A549 (cell line): Measurements from ENCODE around the gene ZNF276. TPM values are rescaled to one million over a fixed set of nuclear protein-coding genes. Genes with fewer than 3 reads are reported as not detected.

ENCODE experiments used
- ATAC-seq, 2 experiments: fragments of 200-7000 bp in 1 of 2; fragments of >200 bp in 1 of 2; cut with Nextera tagmentation in 1 of 2; cut with Tn5 transposase in 1 of 2; 3 replicates each; pipeline versions ENCODE4 v1.8.0 to v1.9.1; 2018 to 2020; ENCODE audit warnings: mild to moderate bottlenecking in 1 of 2, moderate library complexity in 1 of 2
- CTCF ChIA-PET: fragments of 300-600 bp; sonication (Branson Sonifier 250); formaldehyde crosslinking; extraction: SDS; loops from one replicate; lab custom pipeline; 2021; ENCODE audit warnings: antibody characterized with exemption, inconsistent platforms; lab: Yijun Ruan, JAX
- POLR2A ChIA-PET: fragments of 350-600 bp; formaldehyde crosslinking; extraction: SDS; loops from one replicate; lab custom pipeline; 2021; ENCODE audit warnings: antibody characterized with exemption, inconsistent platforms; lab: Yijun Ruan, JAX
- DNase-seq, 2 experiments: peaks; one replicate each; pipeline versions ENCODE4 v3.0.0 to v3.0.0-alpha.2; 2011 to 2016; ENCODE audit warnings: low read depth in 1 of 2, low spot score in 1 of 2
- FAIRE-seq: peaks from 2 replicates; lab custom pipeline; 2011; peaks lifted over from hg19 to GRCh38; lab: Jason Lieb, UNC
- H3K27ac ChIP-seq, 2 experiments: fragments of >200 bp; sonication (Bioruptor Twin); formaldehyde crosslinking; 3 replicates each; pipeline ENCODE4 v1.5.1; 2016 to 2017
- H3K4me1 ChIP-seq: fragments of >200 bp; sonication (Bioruptor Twin); formaldehyde crosslinking; 3 replicates; pipeline ENCODE4 v1.6.1; 2016
- H3K4me2 ChIP-seq: fragments of >200 bp; sonication (Bioruptor Twin); formaldehyde crosslinking; 3 replicates; pipeline ENCODE4 v1.6.1; 2016
- H3K4me3 ChIP-seq: fragments of >200 bp; sonication (Bioruptor Twin); formaldehyde crosslinking; 3 replicates; pipeline ENCODE4 v1.5.1; 2016
- H3K9me3 ChIP-seq: fragments of >200 bp; sonication (Bioruptor Twin); formaldehyde crosslinking; 3 replicates; pipeline ENCODE4 v1.6.1; 2016
- CBX8 ChIP-seq: fragments of 200-600 bp; sonication (generic); IDR thresholded peaks from 2 replicates; pipeline ENCODE4 v1.6.1; 2016
- CEBPB ChIP-seq, 2 experiments: fragments of >200 bp in 1 of 2; sonication (Bioruptor Twin) in 1 of 2; formaldehyde crosslinking in 1 of 2; IDR thresholded peaks; 2 replicates each; pipeline ENCODE4 v1.6.1; 2012 to 2016
- CHD2 ChIP-seq: fragments of 150-350 bp; IDR thresholded peaks from 2 replicates; pipeline ENCODE4 v1.6.1; 2014; ENCODE audit warnings: low read length; ENCODE audit not compliant: partially characterized antibody
- EHF ChIP-seq: fragments of 250-450 bp; sonication (Bioruptor Pico); IDR thresholded peaks from 2 replicates; pipeline ENCODE4 v1.5.0; 2020; ENCODE audit warnings: mild to moderate bottlenecking
- EHMT2 ChIP-seq: fragments of 200-600 bp; sonication (generic); IDR thresholded peaks from 2 replicates; pipeline ENCODE4 v1.6.1; 2016; ENCODE audit warnings: antibody characterized with exemption, low read depth, mild to moderate bottlenecking, moderate library complexity
- ELK1 ChIP-seq: fragments of 150-350 bp; IDR thresholded peaks from 2 replicates; pipeline ENCODE4 v1.6.1; 2014; ENCODE audit warnings: low read depth, mild to moderate bottlenecking, low read length
- EP300 ChIP-seq, 2 experiments: fragments of >200 bp; sonication (Bioruptor Twin); formaldehyde crosslinking; IDR thresholded peaks; 2 replicates in 1 of 2; 3 replicates in 1 of 2; pipeline ENCODE4 v1.6.1; 2016 to 2017
- ESRRA ChIP-seq: fragments of 150-350 bp; IDR thresholded peaks from 2 replicates; pipeline ENCODE4 v1.6.1; 2014; ENCODE audit warnings: mild to moderate bottlenecking, low read length, borderline replicate concordance
- FOXS1 ChIP-seq: fragments of 250-450 bp; sonication (Bioruptor Pico); IDR thresholded peaks from 2 replicates; pipeline ENCODE4 v1.5.0; 2020; ENCODE audit warnings: mild to moderate bottlenecking, moderate library complexity
- HDAC2 ChIP-seq: fragments of 200-600 bp; sonication (generic); IDR thresholded peaks from 2 replicates; pipeline ENCODE4 v1.6.1; 2016
- HEYL ChIP-seq: fragments of 250-450 bp; sonication (Bioruptor Pico); IDR thresholded peaks from 2 replicates; pipeline ENCODE4 v1.8.0; 2021; ENCODE audit warnings: mild to moderate bottlenecking, moderate library complexity
- HOXB5 ChIP-seq: fragments of 250-450 bp; sonication (Bioruptor Pico); IDR thresholded peaks from 2 replicates; pipeline ENCODE4 v1.5.0; 2020; ENCODE audit warnings: mild to moderate bottlenecking, moderate library complexity
- MAFK ChIP-seq: fragments of 450-650 bp; IDR thresholded peaks from 2 replicates; pipeline ENCODE4 v1.6.1; 2014; ENCODE audit not compliant: partially characterized antibody
- MAX ChIP-seq: IDR thresholded peaks from 2 replicates; pipeline ENCODE4 v1.6.1; 2012
- NPAS2 ChIP-seq: fragments of 250-450 bp; sonication (Bioruptor Pico); IDR thresholded peaks from 2 replicates; pipeline ENCODE4 v1.8.0; 2022; ENCODE audit warnings: mild to moderate bottlenecking, moderate library complexity, borderline replicate concordance
- PBX3 ChIP-seq: IDR thresholded peaks from 2 replicates; pipeline ENCODE4 v1.6.1; 2012
- POLR2AphosphoS2 ChIP-seq: conservative IDR thresholded peaks from 2 replicates; pipeline ENCODE4 v1.6.1; 2012; ENCODE audit warnings: low read length, improper control_type of control experiment, inconsistent platforms
- RARB ChIP-seq: fragments of 250-450 bp; sonication (Bioruptor Pico); IDR thresholded peaks from 2 replicates; pipeline ENCODE4 v1.8.0; 2021; ENCODE audit warnings: mild to moderate bottlenecking, moderate library complexity
- RFX5 ChIP-seq: fragments of 450-650 bp; IDR thresholded peaks from 2 replicates; pipeline ENCODE4 v1.7.1; 2014; ENCODE audit warnings: antibody characterized with exemption, mild to moderate bottlenecking, moderate library complexity
- SMC3 ChIP-seq: fragments of >200 bp; sonication (Bioruptor Twin); formaldehyde crosslinking; IDR thresholded peaks from 3 replicates; pipeline ENCODE4 v1.6.1; 2018; ENCODE audit warnings: inconsistent platforms
- SREBF2 ChIP-seq: fragments of 450-650 bp; IDR thresholded peaks from 2 replicates; pipeline ENCODE4 v1.6.1; 2014; ENCODE audit warnings: mild to moderate bottlenecking, moderate library complexity
- TFCP2L1 ChIP-seq: fragments of 250-450 bp; sonication (Bioruptor Pico); IDR thresholded peaks from 2 replicates; pipeline ENCODE4 v1.5.0; 2021; ENCODE audit warnings: mild to moderate bottlenecking
- ZSCAN20 ChIP-seq: fragments of 250-450 bp; sonication (Bioruptor Pico); IDR thresholded peaks from 2 replicates; pipeline ENCODE4 v1.8.0; 2022; ENCODE audit warnings: mild to moderate bottlenecking, moderate library complexity
- WGBS: methylation state at CpG from one replicate; pipeline ENCODE4 v1.1.6; 2017; ENCODE audit errors: missing lambda C conversion rate; 5-methylcytosine and 5-hydroxymethylcytosine counted together
- polyA plus RNA-seq, 4 experiments: library from polyadenylated mRNA; depleted of rRNA in 3 of 4; stranded (reverse); fragments of >200 nt; fragmentation: RNase III in 1 of 4; extraction: RNeasy Plus Mini Kit Qiagen cat#74134 plus additional on column Dnase treatment in 1 of 4; gene quantifications; 2 replicates in 3 of 4; 3 replicates in 1 of 4; pipeline ENCODE4 v1.2.3, GENCODE V29; 2011 to 2017

The ZNF276 gene
- polyA plus RNA-seq, 2 of the 4 experiments (the other 2 are of a cell fraction): 6.5 to 15.1 TPM

- TF ChIP-seq CHD2 (no peak), MAFK (no peak), RARB (CRISPR knock-in tag) (no peak), HDAC2 (no peak), POLR2AphosphoS2 (no peak), NPAS2 (CRISPR knock-in tag) (no peak)
- TF ChIP-seq, all 56 proteins: peak for 0
- DNase-seq (no peak), ATAC-seq (no peak), FAIRE-seq (no peak)
- CTCF ChIA-PET: interaction anchor here (0.6 to 1.6 kb wide), 5 partner anchors 8 to 80 kb away, joined by 3 to 6 read pairs (median 4); no protein-coding TSS in a partner anchor
- 93% methylated on average over 11 of the region's 11 CpGs for WGBS
- no peaks in the 10 kb centered on the region for H3K4me1 ChIP-seq
- POLR2A ChIA-PET: interaction anchor here (0.7 kb wide), 1 partner anchor 297 kb away, joined by 7 read pairs; no protein-coding TSS in a partner anchor
- no peaks in the 10 kb centered on the region for H3K9me3 ChIP-seq
- H3K27ac ChIP-seq: no peak overlapping the region
- no peak overlapping the region for H3K4me2 ChIP-seq
- H3K4me3 ChIP-seq: no peak overlapping the region
These were observed 64.3 kb downstream of the ZNF276 start for GRCh38 chr16:89785523-89786155.

GRCh38 chr16:89786474-89787364 lies 65.4 kb downstream of the ZNF276 start:
- Histone ChIP-seq H3K4me2 (no peak overlapping the region), H3K4me1 (no peaks in the 10 kb centered on the region), H3K9me3 (no peaks in the 10 kb centered on the region), H3K4me3 (no peak overlapping the region), H3K27ac (no peak overlapping the region)
- ChIA-PET POLR2A (interaction anchor here (0.7 kb wide), 1 partner anchor 296 kb away, joined by 7 read pairs; no protein-coding TSS in a partner anchor), CTCF (interaction anchor here (1.6 to 1.9 kb wide), 2 partner anchors 74 to 81 kb away, joined by 4 to 6 read pairs; no protein-coding TSS in a partner anchor)
- DNase-seq (no peak), ATAC-seq (no peak), FAIRE-seq (no peak)
- TF ChIP-seq EHF (CRISPR knock-in tag) (no peak), ZSCAN20 (CRISPR knock-in tag) (no peak), CEBPB (IDR thresholded peaks at IDR 0.05) (no peak), TFCP2L1 (CRISPR knock-in tag) (no peak), SREBF2 (no peak), ESRRA (no peak), FOXS1 (no peak), PBX3 (no peak), RFX5 (no peak)
- WGBS: 92% methylated on average over 21 of the region's 21 CpGs

GRCh38 chr16:89787365-89787805 lies 66.0 kb downstream of the ZNF276 start:
- no peak overlapping the region for H3K4me2 ChIP-seq
- no peaks in the 10 kb centered on the region for H3K4me1 ChIP-seq
- POLR2A ChIA-PET: no interaction called here
- no peak overlapping the region for H3K27ac ChIP-seq
- CTCF ChIA-PET: interaction anchor here (1.6 to 8.1 kb wide), 4 partner anchors 10 to 82 kb away, joined by 4 to 62 read pairs (median 6); no protein-coding TSS in a partner anchor
- H3K4me3 ChIP-seq: no peak overlapping the region
- no peak for FAIRE-seq
- DNase-seq: no peak
- ATAC-seq: no peak
- WGBS: 93% methylated on average over 9 of the region's 9 CpGs
- no peak for TF ChIP-seq EP300 (IDR thresholded peaks at IDR 0.05)
- no peak for TF ChIP-seq HEYL (CRISPR knock-in tag)
- TF ChIP-seq CHD2: no peak
- no peak for TF ChIP-seq NPAS2 (CRISPR knock-in tag)
- TF ChIP-seq EHMT2: no peak
- TF ChIP-seq MAX: no peak
- TF ChIP-seq CBX8: no peak
- TF ChIP-seq ELK1: no peak
- TF ChIP-seq SMC3: no peak
- TF ChIP-seq HOXB5 (CRISPR knock-in tag): no peak
- no peaks in the 10 kb centered on the region for H3K9me3 ChIP-seq
